ENCODE measurements around the gene STK35.
"Not testable (repeated sequence)": the region's sequence is repeated elsewhere in the genome, so short reads cannot be mapped to it uniquely, and the experiment has no call there.

STK35 gene

DNA sequence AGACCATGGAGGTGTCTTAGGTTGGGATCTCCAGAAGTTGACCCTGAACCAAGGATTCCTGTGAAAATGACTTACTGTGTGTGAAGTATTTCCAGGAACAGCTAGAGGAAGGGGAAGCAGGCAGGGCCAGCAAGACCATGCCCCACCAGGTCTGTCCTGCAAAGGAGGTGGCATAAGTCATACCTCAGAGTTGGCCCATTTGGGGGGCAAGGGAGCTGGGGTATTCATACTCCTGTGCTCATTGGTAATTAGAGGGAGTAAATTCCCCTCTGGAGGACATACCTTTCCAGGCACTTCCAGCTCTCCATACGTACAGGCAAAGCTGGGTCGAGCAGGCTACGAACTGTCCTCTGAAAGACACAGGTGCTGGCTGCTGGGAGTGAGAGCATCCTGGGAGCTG lies 72.4 kb downstream of the STK35 start:
- TF ChIP-seq, protein P1, sequence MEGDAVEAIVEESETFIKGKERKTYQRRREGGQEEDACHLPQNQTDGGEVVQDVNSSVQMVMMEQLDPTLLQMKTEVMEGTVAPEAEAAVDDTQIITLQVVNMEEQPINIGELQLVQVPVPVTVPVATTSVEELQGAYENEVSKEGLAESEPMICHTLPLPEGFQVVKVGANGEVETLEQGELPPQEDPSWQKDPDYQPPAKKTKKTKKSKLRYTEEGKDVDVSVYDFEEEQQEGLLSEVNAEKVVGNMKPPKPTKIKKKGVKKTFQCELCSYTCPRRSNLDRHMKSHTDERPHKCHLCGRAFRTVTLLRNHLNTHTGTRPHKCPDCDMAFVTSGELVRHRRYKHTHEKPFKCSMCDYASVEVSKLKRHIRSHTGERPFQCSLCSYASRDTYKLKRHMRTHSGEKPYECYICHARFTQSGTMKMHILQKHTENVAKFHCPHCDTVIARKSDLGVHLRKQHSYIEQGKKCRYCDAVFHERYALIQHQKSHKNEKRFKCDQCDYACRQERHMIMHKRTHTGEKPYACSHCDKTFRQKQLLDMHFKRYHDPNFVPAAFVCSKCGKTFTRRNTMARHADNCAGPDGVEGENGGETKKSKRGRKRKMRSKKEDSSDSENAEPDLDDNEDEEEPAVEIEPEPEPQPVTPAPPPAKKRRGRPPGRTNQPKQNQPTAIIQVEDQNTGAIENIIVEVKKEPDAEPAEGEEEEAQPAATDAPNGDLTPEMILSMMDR (IDR thresholded peaks at IDR 0.05; ENCODE audit: low read depth, low read length) = no peak
- H3K4me3 ChIP-seq (replicated peaks in 1 of 2; ENCODE audit: low read depth in 2 of 2, low read length in 2 of 2) = no peak overlapping the region
- no peak for DNase-seq (ENCODE audit: low read depth in 2 of 2)

DNA sequence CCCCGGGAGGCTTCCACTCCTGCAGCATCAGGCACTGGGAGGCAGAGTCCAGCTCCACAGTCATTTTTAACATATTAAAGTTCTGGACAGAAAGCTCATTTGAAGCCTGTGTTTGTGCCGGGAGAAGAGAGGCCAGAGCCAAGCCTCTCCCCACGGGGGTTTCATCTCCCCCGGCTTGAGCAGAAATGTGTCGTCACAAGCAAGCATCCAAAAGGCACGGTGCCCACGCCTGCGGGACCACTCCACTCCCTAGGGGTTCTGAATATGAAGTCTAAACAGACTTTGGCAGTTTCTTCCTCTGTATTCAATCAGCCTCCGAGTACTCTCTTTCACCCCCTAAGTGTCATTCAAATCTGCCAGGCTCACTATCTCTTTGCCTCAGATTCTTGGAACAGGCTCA lies 75.3 kb downstream of the STK35 start:
- no peak overlapping the region for H3K4me3 ChIP-seq (replicated peaks in 1 of 2; ENCODE audit: low read depth in 2 of 2, low read length in 2 of 2)
- no peak for DNase-seq (ENCODE audit: low read depth in 2 of 2)
- TF ChIP-seq, protein P1 (IDR thresholded peaks at IDR 0.05; ENCODE audit: low read depth, low read length) = no peak

DNA sequence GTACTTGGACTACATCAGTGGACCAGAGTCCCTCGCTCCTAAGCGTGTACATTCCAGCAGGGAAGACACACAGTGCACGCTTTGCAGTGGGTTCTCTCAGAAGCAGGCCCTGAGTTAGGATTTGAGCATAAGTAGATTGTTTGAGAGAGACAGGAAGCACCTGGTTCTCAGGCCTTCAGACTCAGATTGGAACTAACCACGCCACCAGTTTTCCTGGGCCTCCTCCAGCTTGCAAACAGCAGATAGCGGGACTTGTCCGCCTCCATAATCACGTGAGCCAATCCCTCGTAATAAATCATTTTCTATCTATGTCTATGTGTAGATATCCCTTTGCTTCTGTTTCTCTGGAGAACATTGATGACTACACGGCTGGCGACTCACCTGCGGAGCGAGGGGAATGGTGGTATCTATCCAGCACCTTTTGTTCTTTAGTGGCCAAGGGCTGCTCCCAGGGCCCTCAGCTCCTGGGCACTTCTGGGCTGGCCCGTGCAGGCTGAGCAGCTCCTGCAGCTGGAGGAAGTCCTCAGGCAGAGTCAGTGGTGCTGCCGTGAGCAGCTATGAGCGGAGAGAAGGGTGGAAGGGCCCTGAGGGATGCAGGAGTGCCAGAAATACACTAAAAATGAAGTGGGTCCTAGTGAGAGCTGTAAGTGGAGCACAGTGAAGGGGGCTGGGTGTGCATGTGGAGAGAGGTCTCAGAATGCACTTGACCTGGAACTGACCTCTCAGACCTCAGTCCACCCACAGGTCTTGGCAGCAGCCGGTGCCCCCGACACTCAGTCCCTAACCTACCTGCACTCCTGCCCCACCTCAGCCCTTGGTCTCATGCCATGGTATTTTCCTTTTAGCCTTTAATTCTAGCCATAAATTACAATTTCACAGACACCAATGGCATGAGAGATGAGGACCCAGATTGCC lies 76.9 kb downstream of the STK35 start:
- TF ChIP-seq, protein P1 (IDR thresholded peaks at IDR 0.05; ENCODE audit: low read depth, low read length) = no peak
- DNase-seq (ENCODE audit: low read depth in 2 of 2) = peak in 1 of 2 donors; percentile 45
- no peak overlapping the region for H3K4me3 ChIP-seq (replicated peaks in 1 of 2; ENCODE audit: low read depth in 2 of 2, low read length in 2 of 2)

DNA sequence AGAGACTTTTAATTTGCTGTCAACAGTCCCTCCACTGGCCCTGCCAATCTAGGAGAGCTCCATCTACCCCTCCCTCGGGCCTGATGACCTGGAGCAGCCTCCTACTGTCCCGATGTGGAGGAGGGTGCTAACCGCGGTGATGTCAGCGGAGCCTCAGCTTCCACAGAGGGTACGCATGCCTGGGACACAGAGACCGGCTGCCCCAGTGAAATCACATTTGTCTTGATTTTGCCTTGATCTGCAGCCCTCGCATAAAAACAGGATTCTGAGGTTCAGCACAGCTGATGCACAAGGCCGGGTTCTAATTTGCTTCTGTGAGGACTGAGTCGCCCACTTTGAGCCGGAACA lies 77.6 kb downstream of the STK35 start:
- no peak overlapping the region for H3K4me3 ChIP-seq (replicated peaks in 1 of 2; ENCODE audit: low read depth in 2 of 2, low read length in 2 of 2)
- TF ChIP-seq, protein P1 (IDR thresholded peaks at IDR 0.05; ENCODE audit: low read depth, low read length) = no peak
- DNase-seq (ENCODE audit: low read depth in 2 of 2) = no peak

DNA sequence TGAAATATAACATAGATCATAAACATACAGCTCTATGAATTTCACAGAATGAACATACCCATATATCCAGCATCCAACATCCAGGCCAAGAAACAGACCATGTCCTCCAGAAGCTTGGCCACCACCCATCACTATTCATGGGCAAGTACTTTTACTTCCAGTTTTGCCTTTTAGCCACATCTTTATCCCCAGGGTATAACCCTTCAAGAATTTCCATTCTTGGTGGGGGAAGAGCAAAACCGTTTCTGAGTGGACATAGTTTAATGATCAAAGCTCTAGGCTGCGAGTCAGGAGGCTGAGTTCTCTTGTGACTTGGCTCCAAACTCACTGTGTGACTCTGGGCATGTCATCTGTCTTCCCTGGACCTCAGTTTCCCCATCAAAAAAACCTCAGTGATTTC lies 78.3 kb downstream of the STK35 start:
- no peak overlapping the region for H3K4me3 ChIP-seq (replicated peaks in 1 of 2; ENCODE audit: low read depth in 2 of 2, low read length in 2 of 2)
- TF ChIP-seq, protein P1 (IDR thresholded peaks at IDR 0.05; ENCODE audit: low read depth, low read length) = no peak
- no peak for DNase-seq (ENCODE audit: low read depth in 2 of 2)

DNA sequence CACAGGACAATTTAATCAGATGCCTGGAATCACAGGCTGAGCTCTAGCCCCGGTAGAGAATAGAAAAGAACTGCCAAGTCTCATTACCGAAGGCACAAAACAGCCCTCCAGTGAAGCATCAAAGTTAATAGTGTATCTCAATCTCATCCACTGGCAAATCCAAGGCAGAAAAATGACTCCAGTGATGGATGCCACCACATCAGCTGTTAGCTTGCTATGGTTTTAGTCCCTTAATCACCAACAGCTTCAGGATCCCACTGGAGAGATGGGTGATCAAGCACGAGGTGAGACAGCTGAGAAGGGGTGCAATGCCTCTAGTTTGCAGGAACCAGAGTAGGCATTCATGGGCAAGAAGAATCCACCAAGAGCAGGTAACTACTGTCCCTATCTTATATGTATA lies 81.8 kb downstream of the STK35 start:
- DNase-seq (ENCODE audit: low read depth in 2 of 2) = no peak
- TF ChIP-seq, protein P1 (IDR thresholded peaks at IDR 0.05; ENCODE audit: low read depth, low read length) = no peak
- no peak overlapping the region for H3K4me3 ChIP-seq (replicated peaks in 1 of 2; ENCODE audit: low read depth in 2 of 2, low read length in 2 of 2)

DNA sequence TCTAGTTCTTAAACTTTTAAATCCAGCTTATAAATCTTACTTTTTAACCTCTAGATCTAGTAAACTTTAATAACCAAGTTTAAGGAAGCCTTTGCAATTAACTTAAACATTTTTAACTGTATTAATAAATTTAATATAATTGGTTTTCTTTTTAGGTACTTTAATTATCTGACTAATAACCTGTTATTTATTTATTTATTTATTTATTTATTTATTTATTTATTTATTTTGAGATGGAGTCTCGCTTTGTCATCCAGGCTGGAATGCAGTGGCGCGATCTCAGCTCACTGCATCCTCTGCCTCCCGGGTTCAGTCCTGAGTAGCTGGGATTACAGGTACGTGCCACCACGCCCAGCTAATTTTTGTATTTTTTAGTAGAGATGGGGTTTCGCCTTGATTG lies 83.3 kb downstream of the STK35 start:
- not testable (repeated sequence) for DNase-seq (ENCODE audit: low read depth in 2 of 2)

More for the DNA sequence above, 83.3 kb downstream of the STK35 start:
- H3K4me3 ChIP-seq (replicated peaks in 1 of 2; ENCODE audit: low read depth in 2 of 2, low read length in 2 of 2) = not testable (repeated sequence)
